Stimulated activated CD8-positive, alpha-beta memory T cell treated with anti-CD3 and anti-CD28 coated beads, Interleukin-12 subunit alpha, Interleukin-12 subunit beta, amount 100 ng/mL, for 24 hours (primary cell): Measurements from ENCODE around the gene KLHDC4.
"Not testable (repeated sequence)": the region's sequence is repeated elsewhere in the genome, so short reads cannot be mapped to it uniquely, and the experiment has no call there.

Experiments used
- DNase-seq: peaks from one replicate; pipeline ENCODE4 v3.0.0-alpha.2; 2020; ENCODE audit errors: extremely low read depth

The KLHDC4 gene

DNA sequence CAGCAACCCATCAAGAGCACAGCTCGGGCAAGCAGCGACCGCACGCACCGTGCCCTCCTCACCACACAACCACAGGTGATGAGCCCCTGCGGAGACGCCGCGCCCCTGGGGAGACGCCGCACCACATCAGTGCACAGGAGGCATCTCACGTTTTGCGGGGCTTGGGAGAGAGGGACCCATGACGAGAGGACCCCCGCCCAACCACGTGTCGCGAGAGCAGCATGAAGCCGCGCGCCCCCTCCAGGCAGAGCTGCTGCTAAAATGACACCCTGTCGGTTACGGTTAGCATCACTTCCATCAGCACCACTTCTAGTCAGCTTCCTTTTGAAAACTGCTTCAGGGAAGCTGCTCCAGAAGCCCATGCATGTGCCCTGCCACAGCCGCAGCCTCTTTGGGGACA, 45.3 kb downstream of the KLHDC4 start:
- no peak for DNase-seq

DNA sequence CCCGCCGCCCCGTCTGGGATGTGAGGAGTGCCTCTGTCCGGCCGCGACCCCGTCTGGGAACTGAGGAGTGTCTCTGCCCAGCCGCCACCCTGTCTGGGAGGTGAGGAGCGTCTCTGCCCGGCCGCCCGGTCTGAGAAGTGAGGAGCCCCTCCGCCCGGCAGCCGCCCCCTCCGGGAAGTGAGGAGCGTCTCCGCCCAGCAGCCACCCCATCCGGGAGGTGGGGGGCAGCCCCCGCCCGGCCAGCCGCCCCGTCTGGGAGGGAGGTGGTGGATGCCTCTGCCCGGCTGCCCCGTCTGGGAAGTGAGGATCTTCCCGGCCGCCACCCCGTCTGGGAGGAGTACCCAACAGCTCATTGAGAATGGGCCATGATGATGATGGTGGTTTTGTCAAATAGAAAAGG, 47.0 kb downstream of the KLHDC4 start:
- not testable (repeated sequence) for DNase-seq

DNA sequence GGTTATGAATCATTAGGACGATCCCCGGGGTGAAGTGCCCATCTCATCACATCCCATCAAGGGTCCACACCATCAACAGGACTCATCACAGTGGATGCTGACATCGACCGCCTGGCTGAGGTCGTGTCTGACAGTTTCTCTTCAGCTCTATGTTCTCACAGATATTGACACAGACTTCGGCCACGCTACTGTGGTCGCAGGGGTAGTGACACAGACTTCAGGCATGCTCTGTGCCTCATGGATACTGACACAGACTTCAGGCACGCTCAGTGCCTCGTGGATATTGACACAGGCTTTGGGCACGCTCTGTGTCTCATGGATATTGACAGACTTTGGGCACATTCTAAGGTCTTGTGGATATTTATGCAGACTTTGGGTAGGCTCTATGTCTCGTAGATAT, 50.1 kb downstream of the KLHDC4 start:
- DNase-seq: no peak

DNA sequence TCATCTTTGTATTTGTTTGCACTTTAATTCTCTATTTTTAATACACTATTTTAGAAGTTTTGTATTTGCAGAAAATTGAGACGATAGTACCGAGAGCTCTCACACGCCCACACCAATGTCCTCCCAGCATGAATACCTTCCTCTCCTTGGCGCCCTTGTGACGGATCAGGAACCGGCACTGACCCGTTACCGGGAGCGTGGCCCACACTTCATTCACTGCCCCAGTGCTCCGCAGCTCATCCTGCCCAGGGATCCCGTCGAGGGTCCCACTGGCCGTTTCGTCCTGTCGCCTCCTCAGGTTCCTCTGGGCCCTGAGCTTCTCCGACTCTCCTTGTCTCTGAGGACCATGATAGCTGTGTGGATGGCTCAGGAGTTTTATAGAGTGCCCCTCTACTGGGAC, 50.6 kb downstream of the KLHDC4 start:
- no peak for DNase-seq

DNA sequence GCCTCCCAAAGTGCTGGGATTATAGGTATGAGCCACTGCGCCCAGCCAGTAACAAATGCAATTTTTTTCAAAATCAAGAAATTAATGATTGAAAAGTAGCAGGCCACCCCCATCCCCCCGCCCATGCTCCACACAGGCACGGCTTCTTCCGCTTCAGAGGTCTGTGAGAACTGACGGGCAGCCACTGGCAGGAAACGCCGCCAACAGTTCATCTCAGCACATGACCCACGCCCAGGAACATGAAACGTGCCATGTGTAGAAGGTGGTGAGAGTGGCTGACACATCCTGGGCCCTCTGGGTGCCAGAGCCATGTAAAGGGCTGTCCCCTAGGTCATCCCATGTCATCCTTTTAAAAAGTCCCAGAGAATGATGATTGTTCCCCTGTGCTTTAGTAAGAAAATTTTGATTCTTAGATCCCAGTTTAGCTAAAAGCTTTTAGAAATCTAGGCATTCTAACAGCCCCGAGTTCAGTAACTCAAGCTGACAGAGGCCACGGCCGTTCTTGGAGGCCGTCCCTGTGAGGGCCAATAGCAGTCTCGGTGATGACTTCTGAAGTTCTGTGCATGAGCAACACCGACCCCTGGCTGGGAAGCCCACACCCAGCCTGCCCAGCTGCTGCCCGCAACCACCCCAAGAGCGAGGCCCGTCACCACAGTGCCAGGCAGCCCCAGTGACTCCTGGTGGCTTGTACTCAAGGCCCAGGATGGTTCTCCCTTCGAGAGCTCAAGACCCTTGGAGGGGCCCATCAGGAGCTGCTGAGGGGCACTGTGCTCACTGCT, 52.1 kb downstream of the KLHDC4 start:
- DNase-seq: no peak

DNA sequence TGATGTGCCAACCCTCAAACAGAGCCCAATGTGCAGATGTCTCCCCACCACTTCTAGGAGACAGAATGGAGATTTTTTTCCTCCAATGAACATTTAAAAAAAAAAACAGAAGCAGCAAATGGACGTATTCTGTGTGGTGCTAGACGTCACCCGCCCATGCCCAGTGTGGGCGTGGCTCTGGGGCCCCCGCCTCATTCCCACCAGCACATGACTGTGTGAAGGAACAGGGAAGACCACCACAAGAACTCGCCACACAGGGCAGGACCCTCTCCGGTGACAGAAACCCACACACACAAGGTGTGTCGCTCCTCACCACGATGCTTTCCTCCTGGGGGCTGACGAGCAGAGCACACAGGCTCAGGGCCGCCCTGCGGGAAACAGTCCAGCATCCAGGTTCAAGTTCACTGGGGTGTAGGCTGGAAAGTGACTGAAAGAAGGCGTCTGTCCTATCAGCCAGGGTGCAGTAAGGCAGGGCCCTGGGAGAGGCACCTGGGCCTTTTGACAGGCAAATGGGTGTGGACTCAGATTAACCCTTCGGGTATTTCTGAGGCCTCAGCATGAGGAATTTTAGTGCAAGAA, 53.5 kb downstream of the KLHDC4 start:
- DNase-seq: no peak

DNA sequence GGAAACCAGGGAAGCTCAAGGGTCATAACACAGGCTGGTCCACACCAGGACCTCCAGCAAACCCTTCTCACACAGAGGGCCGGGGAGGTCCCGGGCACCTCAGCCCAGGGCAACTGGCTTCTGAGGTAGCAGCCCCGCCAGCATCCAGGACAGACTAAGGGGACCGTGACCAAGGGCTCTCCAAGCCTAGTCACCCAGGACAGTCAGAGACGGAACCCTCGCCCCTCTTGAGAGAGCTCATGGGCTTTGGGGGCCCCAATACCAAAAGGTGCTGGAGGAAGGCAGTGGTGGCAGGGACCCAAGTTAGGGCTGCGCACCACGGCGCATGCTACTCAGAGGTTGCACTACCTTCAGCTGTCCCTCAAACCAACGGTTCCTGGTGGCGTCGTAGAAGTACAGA, 54.9 kb downstream of the KLHDC4 start:
- DNase-seq: no peak

DNA sequence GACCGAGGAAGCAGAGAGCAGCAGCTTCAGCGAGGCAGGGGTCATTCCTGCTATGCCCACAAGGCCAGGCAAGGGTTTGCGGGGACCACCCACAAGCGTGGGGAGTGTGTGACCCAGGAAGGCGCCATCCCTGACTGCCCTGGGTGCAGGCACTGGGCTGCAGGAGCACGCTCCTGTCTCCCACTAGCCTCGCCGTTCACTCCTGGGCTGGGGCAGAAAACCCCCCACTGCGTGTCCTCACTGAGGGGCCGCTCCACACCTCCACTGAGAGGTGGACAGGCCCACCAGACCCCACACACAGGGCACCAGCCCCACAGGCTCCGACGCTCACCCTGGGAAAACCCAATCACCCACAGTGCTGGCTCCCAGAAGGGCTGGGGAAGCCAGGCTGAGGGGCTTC, 56.1 kb downstream of the KLHDC4 start:
- DNase-seq: no peak

DNA sequence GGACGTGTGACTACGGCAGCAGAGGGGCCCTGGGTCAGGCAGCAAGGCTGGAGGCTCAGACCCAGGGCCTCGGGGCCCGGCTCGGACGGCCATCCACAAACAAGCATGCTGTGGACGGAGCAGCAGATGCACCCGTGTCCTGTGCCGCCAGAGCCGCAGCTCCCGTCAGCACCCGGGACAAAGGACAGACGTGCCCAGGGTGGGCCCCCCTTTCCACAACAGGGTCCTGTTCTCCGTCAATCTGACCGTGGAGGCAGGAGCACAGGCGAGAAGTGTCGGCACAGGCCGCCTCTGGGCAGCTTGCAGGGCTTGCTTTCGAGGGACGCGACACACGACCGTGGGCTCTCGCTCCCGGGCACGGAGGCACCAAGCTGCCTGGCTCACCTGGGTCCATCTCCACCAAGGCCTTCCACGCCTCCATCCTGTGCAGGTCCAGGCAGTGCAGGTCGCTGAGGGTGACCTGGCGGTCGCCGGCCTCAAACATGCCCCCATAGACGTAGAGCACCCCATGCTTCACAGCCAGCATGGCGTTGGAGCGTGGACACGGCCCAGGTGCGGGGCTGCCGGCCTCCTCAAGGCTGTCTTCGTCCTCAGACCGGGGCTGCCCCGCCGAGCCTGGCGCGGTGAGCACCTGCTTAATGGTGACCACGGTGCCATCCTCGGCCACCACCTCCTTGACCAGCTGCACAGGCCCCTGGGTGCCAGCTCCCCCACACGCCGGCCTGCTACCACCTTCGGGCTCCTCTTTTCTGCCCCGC, 56.7 kb downstream of the KLHDC4 start:
- DNase-seq: no peak

DNA sequence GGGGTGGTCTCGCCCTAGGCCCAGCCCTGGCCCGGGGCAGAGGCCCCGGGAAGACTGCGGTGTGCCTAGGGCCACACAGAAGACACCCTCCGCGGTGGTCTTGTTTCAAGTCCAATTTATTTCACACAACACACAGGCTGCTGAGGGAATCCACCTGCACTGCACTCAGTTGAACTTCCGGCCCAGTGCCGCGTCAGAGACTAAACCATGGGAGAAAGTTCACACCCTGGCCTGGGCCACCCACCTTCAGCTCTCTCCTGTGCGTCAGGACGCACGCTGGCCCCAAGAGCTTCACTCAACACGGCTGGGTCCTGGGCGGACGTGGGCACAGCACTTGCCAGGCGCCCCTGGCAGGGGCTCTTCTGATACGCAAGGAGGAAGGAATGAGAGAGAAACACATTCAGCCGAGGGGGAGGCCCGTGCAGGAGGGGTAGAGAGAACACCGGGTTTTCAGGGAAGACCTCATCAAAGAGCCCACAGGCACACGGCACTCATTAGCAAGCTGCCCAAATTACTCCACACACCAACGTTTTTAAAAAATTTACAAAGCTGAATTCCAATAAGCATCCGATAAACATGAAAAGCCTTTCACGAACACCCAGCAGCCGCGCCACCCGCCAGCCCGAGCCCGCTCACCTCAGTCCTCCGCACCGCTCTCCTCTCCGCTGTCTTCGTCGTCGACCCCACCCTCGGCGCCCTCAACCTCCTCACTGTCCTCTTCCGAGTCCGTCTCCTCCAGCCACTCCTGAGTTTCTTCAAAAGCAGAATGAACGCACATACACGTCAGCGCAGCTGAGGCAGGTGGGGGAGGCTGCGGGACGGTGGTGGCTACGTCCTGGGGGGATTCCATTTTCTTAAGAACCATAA, 57.8 kb downstream of the KLHDC4 start:
- DNase-seq: no peak

DNA sequence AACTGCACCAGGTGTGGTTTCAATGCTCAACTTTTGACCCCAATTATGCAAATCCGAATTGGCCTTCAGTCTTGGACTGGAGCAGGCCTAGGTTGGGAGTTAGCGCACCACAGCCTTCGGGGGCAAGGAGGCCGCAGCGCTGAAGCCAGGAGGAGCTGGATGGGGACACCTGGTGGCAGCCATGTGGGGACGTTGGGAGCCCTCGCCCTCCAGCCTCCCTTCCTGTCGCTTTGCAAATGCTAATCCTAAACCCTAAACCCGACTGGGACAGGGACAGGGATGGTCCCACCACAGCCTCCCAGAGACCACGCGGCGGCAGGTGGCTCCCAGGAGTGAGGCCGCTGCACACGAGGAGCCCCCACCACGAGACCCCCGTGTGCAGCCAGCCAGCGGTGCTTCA, 58.7 kb downstream of the KLHDC4 start:
- DNase-seq: no peak

DNA sequence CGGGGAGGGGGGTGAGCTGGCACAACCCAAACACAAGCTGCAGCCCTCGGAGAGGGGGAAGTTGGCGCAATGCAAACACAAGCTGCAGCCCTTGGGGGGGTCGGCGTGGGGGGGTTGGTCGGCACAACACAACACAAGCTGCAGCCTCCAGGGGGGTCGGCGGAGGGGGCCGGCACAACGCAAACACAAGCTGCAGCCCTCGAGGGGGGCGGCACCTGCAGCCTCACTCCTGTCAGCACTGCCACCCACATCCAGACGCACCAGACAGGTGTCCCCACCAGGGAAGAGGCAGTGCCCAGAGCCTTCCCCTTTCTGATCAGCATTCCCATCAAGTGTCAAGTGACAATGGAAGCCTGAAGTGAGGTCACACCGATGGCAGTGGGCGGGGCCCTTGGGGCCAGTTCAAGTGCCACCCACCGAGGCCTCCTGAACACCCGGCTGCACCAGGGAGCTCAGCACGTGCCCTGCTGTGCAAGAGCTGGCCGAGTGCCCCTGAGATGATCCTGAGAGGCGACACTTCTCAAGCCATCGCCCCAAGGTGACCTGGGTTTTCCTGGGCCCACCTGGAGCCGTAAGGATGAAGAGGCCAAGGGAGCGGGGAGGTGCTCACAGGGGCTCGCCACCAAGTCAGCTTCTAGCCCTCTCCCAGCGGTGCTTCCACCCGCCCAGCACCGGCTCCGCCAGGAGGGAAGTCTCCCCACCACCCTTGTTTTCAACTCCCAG, 59.3 kb downstream of the KLHDC4 start:
- DNase-seq: no peak

DNA sequence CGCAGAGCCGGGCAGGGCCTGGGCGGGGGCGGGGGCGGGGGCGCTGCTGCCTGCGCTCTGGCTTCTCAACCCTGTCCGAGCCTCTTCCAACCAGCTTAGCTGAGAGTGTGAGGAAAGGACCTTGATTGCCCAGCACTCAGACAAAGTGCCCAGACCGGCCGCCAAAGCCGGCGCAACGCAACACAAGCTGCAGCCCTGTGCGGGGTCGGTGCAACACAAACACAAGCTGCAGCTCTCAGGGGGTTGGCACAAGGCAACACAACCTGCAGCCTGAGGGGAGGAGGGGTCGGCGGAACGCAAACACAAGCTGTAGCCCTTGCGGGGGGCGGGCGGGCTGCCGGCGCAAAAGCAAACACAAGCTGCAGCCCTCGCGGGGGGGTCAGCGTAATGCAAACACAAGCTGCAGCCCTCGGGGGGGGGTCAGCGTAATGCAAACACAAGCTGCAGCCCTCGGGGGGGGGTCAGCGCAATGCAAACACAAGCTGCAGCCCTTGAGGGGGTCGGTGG, 60.0 kb downstream of the KLHDC4 start:
- DNase-seq: no peak

DNA sequence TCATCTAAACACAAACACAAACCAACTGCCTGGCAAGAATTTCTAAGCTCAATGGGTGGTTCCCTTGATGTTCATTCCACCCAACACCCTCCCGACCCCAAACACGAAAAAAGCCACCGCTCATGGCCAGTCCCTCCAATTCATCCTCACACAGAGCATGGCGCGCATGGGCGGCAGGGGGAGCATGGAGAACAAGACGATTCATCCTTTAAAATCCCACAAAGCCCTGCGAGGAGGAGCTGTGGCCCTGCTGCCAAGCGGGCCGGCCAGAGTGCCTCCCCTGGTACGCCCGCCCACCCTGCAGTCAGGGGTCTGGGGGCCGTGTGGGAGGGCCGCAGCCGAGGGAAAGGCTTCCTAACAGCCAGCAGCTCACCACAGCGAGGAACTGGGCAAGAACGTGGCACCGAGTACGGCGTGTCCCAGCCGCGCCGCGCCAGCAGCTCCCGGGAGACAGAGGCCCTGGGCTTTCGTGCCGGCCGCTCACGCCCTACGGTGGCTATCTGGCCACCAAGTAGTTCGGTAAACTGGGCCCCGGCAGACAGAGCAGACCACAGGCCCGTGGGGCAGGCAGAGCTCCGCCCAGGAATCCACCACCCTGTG, 60.9 kb downstream of the KLHDC4 start:
- DNase-seq: no peak

DNA sequence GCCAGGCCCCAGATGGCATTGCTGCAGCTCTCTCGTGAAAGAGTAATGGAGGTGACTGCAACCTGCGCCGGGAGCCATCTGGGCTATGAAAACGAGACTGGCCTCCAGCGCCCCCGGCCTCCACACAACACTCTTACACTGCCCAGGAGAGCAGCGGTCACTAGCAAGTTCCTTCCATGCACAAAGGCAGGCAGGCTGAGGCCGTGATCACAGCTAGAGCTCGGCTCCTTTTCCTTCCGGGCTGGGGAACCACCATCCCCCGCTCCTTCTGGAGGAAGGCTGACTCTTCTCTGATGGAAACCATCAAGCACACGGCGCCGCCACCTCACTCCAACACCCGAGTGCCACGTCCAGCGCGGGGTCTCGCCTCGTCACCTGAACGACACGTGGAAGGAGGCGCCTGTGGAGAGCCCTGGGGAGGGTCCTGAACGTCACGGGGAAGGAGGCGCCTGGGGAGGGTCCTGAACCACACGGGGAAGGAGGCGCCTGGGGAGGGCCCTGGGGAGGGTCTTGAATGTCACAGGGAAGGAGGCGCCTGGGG, 61.9 kb downstream of the KLHDC4 start:
- no peak for DNase-seq

DNA sequence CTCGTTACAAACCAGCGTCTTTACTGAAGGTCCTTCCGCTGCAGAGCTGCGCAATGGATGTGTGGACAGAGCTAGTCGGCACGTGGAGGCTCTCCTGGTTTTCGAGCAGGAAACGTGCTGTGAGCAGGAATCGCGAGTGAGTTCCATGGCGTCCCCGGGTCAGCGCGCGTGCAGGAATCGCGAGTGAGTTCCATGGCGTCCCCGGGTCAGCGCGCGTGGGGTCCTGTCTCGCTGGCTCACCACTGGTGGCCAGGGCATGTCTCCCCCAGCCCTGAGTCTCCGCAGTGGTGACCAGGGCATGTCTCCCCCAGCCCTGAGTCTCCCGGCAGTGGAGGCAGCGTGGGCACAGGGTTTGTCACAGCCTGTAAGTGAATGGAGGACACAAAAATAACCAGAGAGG, 62.7 kb downstream of the KLHDC4 start:
- DNase-seq: no peak

DNA sequence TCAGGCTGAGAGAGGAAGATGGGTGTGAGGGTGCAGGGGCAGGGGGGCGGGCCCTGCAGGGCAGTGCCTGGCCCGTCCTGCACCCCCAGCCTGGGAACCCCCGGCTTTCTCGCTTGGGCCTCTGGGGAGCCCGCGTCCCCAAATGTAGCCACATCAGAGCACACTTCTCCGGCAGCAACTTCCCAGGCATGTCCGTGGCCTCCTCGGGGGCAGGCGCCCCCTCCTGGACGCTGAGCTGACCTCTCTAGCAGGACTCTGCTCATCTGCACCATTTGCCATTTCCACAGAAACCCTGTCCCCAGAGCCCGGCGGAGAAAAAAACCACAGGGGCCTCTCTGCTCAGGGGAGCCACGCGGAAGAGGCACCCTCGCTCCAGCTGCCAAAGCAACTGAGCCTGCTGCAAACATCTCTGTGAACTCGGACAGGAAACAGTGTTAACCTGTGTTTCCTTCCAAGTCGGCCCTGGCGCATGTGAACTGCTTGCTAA, 63.4 kb downstream of the KLHDC4 start:
- DNase-seq: no peak

DNA sequence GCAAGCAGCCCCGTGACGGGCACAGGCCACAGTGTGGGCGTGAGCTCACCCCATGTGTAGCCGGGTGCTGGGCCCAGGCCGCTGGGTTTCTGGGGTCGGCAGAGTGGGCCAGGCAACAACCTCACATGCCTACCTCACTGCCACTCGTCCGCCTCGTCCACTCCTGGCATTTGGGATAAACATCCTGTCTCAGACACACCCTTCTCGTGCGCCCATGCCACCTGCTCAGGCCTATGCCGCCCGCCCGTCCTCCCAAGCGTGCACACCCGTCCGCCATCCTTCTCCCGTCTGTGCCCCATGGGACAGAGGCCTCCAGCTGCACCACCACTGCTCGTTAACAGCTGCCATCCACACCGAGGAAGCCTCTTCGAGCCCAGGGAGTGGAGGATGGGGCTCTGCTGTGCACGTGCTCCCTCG, 64.3 kb downstream of the KLHDC4 start:
- no peak for DNase-seq

DNA sequence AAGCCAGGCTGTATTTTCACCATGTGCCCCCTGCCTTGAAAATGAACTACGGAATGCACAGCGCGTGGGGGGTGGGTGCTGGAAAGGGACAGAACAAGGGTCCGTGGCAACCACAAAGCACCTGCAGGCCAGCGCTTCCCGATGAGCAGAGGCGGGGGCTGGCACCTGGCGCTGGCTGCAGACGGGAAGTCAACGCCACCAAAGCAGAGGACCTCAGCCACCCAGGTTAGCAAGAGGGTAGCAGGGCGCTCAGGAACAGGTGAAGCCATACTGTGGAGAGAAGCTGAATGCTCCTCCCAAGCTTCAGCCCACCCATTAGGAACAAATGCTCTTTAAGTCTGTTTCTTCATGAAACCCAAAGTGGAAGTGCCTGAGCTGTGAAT, 64.7 kb downstream of the KLHDC4 start:
- no peak for DNase-seq

DNA sequence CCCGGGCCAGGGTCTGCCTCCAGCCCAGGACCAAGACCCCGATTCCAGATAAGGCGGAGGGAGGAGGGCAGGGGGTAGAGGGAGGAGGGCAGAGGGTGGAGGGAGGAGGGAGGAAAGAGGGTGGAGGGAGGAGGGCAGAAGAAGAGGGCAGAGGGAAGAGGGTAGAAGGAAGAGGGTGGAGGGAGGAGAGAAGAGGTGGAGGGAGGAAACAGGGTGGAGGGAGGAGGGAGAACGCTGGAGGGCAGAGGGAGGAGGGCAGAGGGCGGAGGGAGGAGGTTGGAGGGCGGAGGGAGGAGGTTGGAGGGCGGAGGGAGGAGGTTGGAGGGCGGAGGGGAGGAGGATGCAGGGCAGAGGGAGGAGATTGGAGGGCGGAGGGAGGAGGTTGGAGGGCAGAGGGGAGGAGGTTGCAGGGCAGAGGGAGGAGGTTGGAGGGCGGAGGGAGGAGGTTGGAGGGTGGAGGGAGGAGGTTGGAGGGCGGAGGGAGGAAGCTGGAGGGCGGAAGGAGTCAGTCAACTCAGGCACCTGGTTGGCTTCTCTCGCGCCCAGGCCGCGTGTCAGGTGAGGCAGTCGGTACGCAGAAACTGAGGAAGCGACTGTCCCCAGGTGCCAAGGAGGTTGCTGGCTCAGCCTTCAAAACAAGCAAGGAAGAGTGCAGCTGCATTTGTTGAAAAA, 65.2 kb downstream of the KLHDC4 start:
- DNase-seq: no peak
